RKO (cell line): ENCODE data around the gene MVB12B.
A peak's percentile ranks its signal among the peaks of the same experiment; 100 is the strongest.

ENCODE experiments used
- DNase-seq: peaks from one replicate; pipeline ENCODE4 v3.0.0-alpha.2; 2016; ENCODE audit warnings: low spot score

Gene MVB12B

DNA sequence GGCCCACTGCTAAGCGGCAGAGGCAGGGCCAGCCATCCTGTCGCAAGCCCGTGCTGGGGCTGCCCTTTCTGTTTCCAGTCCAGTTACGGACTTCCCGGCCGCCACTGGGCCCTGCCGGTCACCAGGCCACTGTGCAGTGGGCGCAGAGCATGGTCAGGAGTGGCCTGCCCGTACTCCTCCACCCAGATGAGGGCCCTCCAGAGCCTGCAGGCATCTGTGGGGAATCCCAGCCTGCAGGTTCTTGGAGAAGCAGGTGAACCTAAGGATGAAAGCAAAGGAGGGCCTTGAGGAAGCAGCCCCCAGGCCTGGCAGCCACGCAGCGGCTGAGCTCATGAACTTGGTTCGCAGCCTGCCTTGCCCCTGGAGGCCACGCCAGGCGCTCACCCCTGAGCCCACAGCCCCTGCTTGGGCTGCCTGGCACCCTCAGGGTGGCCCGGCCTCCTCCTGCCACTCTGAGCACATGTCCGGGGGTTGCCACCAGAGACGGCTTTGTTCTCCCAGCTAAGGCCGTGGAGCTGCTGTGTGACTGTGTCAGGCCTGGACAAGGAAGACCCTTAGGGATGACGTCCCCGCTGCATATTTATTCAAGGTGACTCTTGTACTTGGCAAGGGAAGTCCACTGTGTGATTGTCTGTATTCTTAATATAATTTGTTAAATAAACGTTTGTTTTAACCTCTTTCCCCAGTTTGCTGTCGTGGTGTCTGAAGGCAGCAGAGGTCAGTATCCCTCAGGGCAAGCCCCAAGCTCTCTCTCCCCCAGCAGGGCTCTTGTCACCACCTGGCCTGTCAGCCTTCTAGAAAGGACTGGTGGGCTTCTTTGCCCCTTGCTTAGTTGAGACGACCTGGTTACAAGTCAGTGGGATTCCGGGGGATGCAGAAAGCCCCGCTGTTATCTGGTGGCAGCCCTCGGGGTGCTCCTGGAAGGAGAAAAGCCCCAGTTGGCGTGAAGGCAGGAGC is 180.0 kb downstream of the MVB12B start:
- DNase-seq: no peak

DNA sequence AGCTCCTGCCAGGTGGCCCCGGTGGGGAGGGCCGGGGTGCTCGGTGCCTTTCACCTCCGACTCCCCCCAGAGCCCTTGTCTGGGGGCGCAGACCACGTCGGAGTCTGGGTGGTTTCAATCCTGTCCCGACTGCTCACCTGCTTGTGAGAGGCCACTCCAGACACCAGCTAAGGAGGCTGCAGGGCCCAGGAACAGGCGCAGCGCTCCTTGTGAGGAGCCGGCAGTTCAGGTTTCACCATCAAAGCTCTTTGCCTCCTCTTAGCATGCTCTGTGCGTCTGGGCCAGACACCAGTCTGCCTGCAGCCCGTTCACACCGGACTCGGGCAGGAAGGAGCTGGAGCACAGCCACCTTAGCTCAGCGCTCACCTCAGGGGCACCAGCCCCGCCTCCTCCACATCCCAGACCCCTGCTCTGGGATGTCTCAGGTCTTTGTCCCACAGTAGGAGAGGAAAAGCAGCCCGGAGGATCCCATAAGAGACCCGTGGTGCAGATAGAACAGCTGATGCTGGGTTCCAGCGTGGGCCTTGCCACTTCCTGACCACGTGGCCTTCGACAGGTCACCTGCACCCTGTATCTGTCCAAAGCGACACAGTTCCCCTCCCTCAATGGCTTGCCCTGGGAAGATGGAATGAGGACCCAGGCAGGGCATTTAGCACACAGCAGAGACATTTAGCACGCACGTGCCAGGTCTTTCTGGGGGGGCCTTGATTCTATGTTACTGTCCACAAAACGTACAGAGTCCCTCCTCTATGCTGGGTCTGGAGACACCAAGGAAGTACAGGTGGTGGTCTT is 180.9 kb downstream of the MVB12B start:
- DNase-seq: no peak

DNA sequence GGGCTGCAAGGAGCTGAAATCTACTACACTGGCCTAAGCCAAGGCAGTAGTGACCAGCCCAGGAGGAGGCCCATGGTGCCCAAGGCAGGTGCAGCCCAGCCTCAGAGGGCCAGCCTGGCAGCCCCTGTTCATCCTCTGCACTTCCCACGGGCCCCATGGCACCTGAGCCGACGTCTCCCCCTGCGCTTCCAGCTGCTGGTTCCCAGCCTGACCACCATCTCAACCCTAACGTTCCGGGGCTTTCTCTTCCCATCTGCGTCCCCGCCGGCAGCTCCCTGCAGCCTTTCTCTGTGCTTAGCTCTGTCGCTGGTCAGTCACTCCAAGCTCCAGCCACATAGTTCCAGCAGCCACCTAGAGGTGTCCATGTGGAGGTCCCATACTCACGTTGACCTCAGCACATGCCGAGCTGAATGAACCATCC is 181.6 kb downstream of the MVB12B start:
- no peak for DNase-seq

DNA sequence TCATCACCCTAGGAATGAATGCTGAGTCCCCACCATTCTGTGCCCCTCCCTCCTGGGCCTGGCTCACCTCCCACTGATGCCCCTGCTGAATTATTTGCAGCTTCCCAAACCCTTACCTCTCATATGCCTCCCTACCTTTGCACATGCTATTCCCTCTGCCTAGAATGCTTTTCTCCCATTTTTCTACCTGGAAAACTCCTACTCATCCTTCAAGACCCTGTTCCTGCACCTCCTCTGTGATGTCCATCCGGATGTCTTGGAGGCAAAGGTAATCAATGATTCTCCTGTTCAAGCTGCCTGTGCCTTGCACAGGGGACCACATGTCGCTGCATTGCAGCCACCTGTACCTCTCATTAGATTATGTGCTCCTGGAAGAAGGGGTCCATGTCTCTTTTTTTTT is 182.3 kb downstream of the MVB12B start:
- no peak for DNase-seq

DNA sequence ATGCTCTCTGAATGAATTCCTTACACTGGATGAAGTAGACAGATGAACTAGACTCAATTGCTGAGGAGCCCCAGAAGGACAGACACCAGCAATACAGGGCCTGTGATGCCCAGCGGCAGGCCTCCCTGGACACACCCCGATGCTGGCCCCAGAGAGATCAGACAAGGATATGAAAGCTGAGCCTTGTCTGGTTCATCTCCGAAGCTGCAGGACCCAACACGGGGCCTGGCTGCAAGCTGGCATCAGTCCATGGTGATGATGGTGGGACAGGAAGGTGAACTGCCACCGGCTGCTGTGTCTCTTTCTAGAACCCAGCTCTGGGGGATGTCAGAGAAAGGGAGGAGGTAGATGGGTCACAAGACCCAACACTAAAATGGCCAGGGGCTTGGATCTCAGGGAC is 183.1 kb downstream of the MVB12B start:
- DNase-seq: no peak

DNA sequence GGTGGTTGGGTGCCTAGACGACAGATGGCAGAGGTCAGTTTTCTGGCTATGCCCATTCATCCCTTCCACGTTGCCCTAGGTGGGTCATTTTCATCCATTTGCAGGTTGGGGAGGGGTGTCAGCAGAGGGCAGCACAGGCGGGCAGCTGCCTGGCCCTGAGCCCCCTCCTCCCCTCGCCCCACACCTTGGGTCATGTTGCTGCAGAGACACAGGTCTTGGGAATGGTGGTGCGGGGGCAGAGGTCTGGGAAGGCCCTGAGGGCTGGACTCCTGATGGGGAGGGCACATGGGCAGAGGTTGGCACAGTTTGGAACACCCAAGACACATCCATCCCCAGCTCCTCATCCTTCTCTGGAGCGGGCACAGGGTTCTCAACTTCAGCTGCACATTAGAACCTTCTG is 183.9 kb downstream of the MVB12B start:
- DNase-seq: no peak

DNA sequence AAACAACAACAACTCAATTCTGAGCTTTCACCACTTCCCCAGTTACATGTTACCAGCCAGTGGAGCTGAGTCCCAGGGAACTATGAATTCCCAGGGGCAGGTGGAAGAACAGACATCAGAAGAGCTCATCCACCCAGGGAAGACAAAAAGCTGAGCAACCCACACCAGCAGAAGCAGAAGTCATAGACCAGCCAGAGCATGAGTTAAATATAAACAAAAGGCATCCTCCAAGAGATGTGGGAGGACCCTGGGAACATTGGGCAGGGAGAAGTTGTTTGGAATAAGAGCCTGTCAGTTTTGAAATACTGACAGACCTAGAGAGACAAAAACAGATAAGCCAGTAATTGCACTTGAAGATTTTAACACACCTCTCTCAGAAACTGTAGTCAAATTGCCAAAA is 184.8 kb downstream of the MVB12B start:
- DNase-seq: no peak

DNA sequence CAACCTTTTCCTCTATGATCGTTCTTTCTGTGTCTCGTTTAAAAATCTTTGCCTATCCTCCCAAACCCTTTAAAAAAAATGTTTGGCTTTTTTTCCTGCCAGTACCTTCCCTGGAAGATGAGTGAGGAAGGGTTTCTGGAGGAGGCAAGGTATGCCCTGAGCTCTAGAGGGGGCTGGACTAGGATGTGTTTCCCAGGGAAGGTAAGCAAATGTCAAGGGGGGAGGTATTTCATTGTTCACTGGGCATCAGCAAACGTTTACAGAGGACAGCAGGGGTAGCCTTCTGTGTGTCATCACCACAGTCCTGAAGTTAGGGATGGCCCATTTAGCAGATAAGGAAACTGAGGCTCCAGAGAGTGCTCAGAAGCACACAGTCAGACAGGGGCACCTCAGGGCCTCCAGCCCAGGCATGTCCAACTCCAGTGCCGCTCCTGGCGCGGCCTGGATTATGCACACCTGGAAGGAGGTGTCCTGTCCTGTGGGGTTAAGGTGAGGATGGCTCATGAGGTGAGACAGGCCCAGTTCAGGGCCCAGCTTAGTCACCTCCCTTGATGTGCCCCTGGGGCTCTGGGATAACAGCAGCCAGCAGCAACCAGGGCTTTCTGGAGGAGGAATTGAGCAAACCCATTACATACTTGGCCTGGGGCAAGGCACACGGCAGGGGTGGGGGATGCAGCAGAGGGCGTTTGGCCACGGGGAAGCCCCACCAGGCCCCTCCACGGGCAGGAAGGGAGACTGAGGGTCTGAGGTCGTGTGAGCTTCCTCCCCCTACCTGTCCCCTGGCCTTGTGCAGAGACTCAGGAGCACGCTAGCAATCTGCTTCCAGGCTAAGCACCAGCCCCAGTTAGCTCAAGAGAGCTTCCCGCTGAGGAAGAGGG is 186.8 kb downstream of the MVB12B start:
- no peak for DNase-seq

DNA sequence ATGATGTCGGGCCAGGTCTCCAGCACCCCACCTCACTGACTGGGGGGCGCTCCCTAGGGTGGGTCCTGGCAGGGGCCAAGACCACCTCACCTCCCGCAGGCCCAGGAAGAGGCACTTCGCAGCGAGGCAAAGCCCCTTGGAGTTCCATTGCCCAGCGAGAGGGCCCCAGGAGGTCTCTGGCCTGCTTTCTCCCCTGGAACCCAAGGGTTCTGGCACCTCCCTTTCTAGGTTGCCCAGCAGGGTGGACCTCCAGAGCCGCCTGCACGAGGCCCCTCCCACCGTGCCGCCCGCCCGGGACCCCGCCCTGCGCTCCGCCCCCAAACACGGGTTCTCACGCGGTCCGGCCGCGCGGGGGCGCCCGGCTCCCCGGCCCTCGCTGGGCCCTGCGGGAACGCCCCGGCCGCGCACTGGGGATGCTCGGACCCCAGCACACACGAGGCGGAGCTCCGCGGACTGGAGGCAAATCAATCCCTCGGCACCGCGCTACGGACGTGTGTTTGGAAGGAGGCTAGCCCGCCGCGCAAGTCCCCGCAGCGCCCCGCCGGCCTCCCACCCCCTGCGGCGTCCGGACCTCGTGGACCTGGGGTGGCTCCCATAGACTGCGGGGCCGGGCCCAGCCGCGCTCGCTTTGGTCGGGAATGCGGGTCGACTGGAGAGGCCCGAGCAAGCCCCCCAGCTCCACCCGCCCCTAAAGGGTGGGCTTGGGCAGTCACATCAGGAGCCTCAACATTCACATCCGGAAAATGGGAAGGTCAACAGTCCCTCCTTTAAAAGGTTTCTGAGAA is 187.6 kb downstream of the MVB12B start:
- DNase-seq: no peak

DNA sequence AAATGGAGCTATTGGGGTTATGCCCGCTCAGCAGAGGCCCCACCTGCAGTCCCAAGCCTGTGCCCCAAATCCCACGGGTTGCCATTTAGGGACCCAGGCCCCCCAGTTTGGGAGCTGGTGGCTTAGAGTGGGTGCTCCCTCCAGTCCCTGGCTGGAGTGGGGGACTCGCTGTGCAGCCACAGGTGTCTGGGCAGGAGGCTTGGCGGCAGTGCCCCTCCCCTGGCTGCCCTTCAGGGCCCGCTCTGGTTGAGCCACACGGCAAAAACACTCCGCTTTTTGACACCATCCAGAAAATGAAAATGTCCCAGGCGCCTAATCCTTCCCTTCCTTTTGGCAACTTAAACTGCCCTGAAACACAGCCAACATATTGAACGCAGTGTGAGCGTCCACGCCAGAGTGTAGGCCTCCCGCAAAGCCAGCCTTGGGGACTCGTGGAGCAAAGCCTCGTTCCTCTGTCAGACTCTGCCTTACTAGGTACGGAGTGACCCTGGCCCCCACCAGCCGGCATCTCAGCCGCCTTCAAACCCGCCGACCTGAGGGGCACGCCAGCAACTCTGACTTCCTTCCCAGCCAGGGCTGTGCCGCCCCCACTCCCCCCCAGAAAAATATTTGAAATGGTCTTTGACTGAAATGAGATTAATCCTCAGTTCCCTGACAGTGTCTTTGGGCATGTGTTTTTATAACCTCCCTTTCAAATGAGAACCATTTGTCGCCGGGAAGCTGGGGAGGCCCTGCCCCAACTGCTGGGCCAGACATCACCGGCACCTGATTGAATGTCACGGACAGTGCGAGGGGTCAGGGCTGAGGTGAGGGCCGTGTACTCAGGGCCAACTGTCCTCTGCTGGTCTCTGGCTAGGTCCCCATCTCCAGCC is 188.6 kb downstream of the MVB12B start:
- DNase-seq: no peak

DNA sequence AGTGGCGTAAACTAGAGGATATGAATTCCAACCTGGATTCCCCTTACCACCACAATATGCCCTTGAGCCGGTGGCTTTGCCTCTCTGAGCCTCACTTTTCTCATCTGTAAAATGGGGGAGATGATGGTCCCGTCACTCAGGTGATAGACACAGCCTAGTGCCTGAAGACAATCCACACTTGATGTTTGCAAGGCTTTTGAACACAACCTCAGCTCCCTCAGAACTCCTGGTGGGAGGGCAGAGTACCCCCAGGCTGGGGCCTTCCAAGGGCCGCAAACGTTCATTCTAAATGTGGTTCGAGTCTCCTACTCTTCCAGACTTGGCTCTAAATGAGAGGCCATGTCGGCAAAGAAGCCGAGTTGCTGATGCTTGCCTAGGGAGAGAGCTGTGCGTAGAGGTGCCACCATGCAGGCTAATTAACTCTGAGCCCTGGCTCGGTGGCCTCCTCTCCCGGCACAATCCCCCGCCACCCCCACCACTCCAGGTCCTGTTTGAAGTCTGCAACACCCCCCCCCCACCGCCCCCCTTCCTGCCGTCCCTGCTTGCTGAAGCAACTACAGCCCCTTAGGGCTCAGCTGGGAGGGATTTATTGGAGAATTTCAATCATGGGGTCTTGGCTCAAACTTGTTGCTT is 189.4 kb downstream of the MVB12B start:
- DNase-seq: no peak

DNA sequence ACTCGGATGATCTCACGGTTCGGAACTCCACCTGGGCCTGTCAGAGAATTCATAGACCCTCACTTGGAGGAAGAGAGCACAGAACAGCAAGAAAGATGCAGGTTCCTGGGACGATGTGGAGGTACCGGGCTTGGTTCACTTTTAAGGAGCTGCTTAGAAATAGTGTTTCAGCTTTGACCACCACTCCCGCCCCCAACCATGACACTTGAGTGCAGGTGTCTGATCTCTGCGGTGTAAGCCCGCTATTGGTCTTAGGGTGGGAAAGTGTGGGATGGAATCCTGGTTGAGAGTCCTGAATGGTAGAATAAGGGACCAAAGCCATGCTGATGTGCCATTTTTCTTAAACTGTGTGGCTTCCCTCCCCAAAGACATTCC is 189.9 kb downstream of the MVB12B start:
- no peak for DNase-seq

DNA sequence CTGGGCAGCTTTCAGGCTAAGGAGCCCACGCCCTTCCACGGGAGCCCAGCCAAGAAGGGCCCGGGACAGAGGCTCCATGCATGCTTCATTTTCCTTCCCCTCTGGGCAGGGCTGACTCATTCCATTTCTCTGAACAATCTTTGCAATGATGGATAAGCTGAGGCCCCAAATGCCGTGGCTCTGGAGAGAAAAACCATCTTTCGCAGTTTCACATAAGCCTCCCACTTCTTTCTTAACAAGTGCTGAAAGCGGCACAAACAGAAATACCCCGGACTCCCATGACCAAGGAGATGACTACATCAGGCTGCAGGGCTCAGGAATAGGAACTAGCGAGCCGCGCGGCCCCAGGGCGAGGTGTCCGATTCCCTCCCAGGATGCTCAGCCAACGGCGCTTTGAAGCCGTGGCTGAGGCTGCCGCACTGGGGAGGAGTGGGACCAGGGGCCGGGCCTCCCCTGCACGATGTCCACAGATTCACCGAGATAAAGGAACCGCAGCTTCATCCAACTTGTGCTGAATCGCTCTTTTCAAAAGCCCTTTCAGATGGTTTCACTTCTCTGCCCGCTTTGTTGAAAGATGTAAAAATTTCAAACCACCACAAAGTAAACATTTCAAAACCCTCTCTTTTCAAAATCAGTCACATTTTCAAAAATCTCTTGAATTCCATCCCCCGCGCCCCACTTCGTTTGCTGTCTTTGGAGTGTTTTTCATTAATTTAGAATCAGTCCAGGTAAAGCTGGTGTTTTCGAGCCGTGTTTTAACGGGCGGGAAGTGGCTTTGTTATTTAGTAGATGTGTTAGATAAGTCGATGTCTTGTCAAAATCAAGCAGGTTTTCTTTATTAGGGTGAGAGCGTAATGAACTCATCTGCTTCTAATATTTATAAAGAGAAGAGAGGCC is 190.6 kb downstream of the MVB12B start:
- DNase-seq: peak; percentile 37

DNA sequence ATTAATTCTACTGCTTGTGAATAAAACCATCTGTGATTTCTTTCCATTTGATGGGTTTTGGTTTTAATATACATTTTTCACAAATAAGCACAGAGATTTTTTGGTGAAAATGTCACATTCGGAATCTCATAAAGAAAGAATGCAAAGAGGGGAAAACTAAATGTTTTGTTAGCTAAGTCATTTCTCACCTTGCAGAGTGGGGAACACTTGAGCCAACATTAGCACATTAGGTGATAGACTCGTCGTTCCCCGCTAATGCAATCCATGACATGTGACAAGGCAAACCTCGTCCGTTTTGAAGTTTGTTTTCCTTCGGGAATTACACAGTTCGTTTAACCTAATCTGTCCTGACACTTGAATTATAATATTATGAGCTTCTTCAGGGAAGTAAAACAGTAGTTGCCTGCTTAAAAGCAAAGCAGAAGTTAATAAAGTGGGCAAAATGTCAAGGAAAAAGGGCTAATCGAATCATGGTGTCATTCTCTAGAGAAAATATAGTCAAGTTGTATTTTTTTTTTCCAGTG is 191.3 kb downstream of the MVB12B start:
- DNase-seq: no peak

DNA sequence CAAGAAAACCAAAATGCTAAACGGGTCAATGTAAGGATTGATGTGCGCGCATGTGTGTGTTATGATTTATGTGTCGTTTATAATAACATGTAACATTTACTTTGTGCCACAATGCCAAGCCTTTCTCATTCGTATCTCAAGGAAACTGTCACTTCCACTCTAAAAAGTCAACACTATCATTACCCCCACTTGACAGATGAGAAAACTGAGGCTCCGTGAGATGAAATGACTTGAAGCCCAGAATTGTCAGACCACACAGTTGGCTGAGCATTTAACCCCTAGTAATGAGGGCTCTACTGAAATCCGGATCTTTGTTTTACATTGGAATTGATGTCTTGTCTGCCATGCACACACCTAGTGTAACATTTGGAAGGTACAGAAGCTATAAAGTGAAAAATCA is 192.1 kb downstream of the MVB12B start:
- DNase-seq: no peak

DNA sequence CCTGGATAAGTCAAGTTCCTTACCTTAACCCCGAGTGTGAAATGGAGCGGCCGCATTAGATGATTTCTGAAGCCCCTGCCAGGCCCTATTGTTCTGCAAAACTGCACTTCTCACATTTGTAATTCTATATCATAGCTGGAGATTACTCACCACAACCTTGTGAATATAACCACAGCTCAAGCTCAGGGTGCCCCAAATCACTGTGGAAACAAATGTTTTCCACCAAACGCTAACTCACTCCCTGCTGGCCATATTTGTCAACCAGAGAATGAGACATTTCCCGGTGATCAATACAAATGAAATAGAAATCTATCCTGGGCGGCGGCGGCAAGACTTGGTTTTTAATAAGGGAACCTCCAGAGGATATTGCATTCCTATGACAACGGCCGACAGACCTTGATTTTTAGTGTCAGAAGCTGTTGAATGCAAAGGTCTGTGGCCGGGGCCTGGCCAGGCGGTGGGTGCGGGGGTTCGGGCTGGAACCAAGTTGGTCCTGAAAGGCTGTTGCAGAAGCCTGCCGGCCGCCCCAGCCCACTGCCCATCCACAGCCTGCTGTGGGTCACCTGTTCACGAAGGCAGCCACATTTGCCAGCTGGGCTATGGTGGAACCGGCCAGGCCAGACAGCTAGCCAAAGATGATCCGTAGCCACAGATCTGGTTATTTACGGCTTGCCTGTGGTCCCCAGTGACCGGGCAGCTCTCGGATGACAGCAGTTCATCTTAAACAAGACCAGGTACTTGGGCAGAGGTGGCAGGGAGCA is 193.2 kb downstream of the MVB12B start:
- no peak for DNase-seq

DNA sequence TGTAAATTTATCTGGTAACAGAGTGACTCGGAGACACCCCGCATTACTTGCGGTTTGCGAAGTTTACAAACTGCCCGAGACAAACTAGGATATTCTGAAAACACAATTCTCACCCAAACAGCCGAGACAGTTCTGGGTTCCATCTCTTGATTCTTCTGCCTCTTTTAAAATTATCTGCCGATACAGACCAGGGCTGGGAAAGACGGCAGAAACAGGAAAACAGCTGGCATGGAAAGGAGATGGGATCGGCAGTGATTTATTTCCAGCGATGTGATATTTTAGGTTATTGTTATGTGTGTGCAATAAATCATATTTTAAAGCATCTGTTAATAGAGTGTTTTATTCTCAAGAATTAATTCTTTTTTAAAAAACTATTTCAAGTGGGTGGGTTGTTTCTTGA is 193.8 kb downstream of the MVB12B start:
- DNase-seq: no peak

DNA sequence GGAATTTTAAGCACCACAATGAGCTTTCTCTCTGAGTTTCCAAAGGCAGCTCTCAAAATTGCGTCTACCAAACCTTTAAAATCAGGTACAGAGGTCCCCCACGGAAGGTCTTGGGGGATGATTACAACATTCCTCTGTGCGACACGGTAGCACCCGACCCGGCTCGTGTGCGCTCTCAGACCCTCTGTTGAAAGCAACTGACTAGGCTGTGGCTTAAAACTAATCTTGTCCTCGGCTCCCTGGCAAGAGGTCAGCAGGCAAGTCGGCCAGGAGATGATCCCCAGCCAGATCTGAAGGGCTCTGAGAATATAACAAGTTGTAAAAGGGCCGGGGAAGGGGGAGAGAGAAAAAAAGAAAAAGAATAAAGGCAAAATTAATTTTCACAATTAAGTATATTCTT is 194.5 kb downstream of the MVB12B start:
- no peak for DNase-seq
